ENCODE measurements around the gene TPP2. TPM values are rescaled to one million over a fixed set of nuclear protein-coding genes. Genes with fewer than 3 reads are reported as not detected.

The TPP2 gene
- total RNA-seq, 1 experiment from 2014 or later: 31.6 TPM

GRCh38 chr13:102608974-102609373 lies 12.2 kb downstream of the TPP2 start:
- no peaks in the 10 kb centered on the region for H3K9me3 ChIP-seq (ENCODE audit: control insufficient read depth, insufficient read depth, low read depth, low read length)
- ChIA-PET POLR2A (no interaction called here), CTCF (no interaction called here)
- no peak for DNase-seq (ENCODE audit: low read depth, low spot score)
- no peaks in the 10 kb centered on the region for H3K27me3 ChIP-seq (ENCODE audit: control insufficient read depth, insufficient read depth, low read length)
- H3K36me3 ChIP-seq (ENCODE audit: control insufficient read depth, insufficient read depth, low read length): no peaks in the 10 kb centered on the region; the same call in 1 of the 2 replicates
- in situ Hi-C loops (cut with HindIII; ENCODE audit: low pct_unique_long_range_greater_than_20kb, low sequenced_read_pairs): no loop called here
- TF ChIP-seq SIN3A (IDR thresholded peaks at IDR 0.05; ENCODE audit: borderline replicate concordance, insufficient read depth, low read depth, low read length) (no peak), TCF7L2 (IDR thresholded peaks at IDR 0.05; ENCODE audit: low read depth, low read length) (no peak), CTCF (IDR thresholded peaks at IDR 0.05) (no peak), REST (IDR thresholded peaks at IDR 0.05; ENCODE audit: insufficient read depth in 1 of 2, low read depth in 2 of 2, low read length in 1 of 2) (no peak), POLR2AphosphoS5 (IDR thresholded peaks at IDR 0.05; ENCODE audit: low read depth, low read length) (no peak)
- no peak overlapping the region for H3K4me3 ChIP-seq (ENCODE audit: low read depth in 2 of 2, low read length in 2 of 2)
- ATAC-seq: no peak
- BruUV-seq (replicated peaks): no TSS peak
- intact Hi-C loops (cut with micrococcal nuclease; ENCODE audit: unreplicated experiment): no loop called here
- H3K4me1 ChIP-seq (ENCODE audit: control insufficient read depth, insufficient read depth, low read length): no peaks in the 10 kb centered on the region
- H3K27ac ChIP-seq (ENCODE audit: low read length): no peak overlapping the region

- ChIA-PET CTCF (no interaction called here), POLR2A (no interaction called here)
- Histone ChIP-seq H3K4me3 (ENCODE audit: low read depth in 2 of 2, low read length in 2 of 2) (no peak overlapping the region), H3K27me3 (ENCODE audit: control insufficient read depth, insufficient read depth, low read length) (no peaks in the 10 kb centered on the region), H3K36me3 (ENCODE audit: control insufficient read depth, insufficient read depth, low read length) (no peaks in the 10 kb centered on the region; the same call in 1 of the 2 replicates), H3K27ac (ENCODE audit: low read length) (no peak overlapping the region), H3K9me3 (ENCODE audit: control insufficient read depth, insufficient read depth, low read depth, low read length) (no peaks in the 10 kb centered on the region), H3K4me1 (ENCODE audit: control insufficient read depth, insufficient read depth, low read length) (no peaks in the 10 kb centered on the region)
- ATAC-seq: no peak
- TF ChIP-seq CTCF (IDR thresholded peaks at IDR 0.05): no peak
- TF ChIP-seq TCF7L2 (IDR thresholded peaks at IDR 0.05; ENCODE audit: low read depth, low read length): no peak
- no peak for TF ChIP-seq POLR2AphosphoS5 (IDR thresholded peaks at IDR 0.05; ENCODE audit: low read depth, low read length)
- TF ChIP-seq REST (IDR thresholded peaks at IDR 0.05; ENCODE audit: insufficient read depth in 1 of 2, low read depth in 2 of 2, low read length in 1 of 2): no peak
- no peak for TF ChIP-seq SIN3A (IDR thresholded peaks at IDR 0.05; ENCODE audit: borderline replicate concordance, insufficient read depth, low read depth, low read length)
- intact Hi-C loops (cut with micrococcal nuclease; ENCODE audit: unreplicated experiment) (no loop called here), in situ Hi-C loops (cut with HindIII; ENCODE audit: low pct_unique_long_range_greater_than_20kb, low sequenced_read_pairs) (no loop called here)
- DNase-seq (ENCODE audit: low read depth, low spot score): no peak
- BruUV-seq (replicated peaks): no TSS peak
Measured at GRCh38 chr13:102609696-102610095, 12.9 kb downstream of the TPP2 start.

Data from Panc1 (cell line).